Astrocyte (in vitro differentiated cells and primary cell): ENCODE measurements around the gene RPP40.

Experiments
- CTCF ChIP-seq: IDR thresholded peaks from 2 replicates; pipeline ENCODE4 v1.5.1; 2011; ENCODE audit warnings: low read depth, mild to moderate bottlenecking, inconsistent platforms, low read length, moderate library complexity; ENCODE audit not compliant: insufficient read depth
- EZH2 ChIP-seq: IDR thresholded peaks from 2 replicates; pipeline ENCODE4 v1.6.1; 2012; ENCODE audit warnings: mild to moderate bottlenecking, low read length, inconsistent platforms; ENCODE audit not compliant: insufficient read depth

DNA sequence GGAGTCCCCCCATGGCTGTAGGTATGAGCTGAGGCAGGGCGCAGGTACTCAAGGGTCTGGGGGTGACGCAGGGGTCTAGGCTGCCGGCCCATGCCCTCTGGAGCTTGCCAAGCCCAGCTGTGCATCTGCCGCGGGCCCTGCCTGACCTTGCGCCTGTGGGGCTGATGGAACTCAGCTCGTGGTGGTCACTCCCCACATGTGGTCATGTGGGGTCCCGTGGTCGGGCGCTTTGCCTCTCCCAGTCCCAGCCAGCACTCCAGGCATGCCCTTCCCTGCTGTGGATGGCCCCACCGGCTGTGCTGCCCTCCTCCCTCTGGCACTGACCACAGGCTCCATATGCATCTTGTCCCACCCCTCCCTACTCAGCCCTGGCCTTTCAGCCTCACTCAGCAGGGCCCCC lies 57.3 kb downstream of the RPP40 start:
- TF ChIP-seq CTCF (no peak), EZH2 (no peak)
